HG02885 (cell line): ENCODE results near the gene SH3BP2.
"Not testable (repeated sequence)": the region's sequence is repeated elsewhere in the genome, so short reads cannot be mapped to it uniquely, and the experiment has no call there.

Source experiments
- ATAC-seq: cut with Tn5 transposase; IDR thresholded peaks from one replicate; pipeline ENCODE4 v1.9.1; 2021; ENCODE audit warnings: mild to moderate bottlenecking; ENCODE audit not compliant: unreplicated experiment, poor library complexity

The SH3BP2 gene

DNA sequence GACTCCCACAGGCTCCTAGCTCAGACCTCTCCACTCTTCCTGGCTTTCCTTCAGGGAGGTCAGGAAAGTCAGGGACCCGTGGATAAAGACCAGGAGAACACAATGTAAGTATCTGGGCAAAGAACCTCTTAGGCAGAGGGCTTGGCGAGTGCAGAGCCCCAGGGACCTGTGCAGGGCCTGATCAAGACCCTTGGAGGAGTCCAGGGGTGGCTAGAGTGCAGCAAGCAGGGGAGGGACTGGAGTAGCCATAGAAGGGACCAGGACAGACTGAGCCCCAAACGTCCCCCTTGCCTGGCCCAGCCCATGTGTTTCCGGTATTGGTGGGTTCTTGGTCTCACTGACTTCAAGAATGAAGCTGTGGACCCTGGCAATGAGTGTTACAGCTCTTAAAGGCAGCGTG lies 30.8 kb upstream of the SH3BP2 start:
- no peak for ATAC-seq

DNA sequence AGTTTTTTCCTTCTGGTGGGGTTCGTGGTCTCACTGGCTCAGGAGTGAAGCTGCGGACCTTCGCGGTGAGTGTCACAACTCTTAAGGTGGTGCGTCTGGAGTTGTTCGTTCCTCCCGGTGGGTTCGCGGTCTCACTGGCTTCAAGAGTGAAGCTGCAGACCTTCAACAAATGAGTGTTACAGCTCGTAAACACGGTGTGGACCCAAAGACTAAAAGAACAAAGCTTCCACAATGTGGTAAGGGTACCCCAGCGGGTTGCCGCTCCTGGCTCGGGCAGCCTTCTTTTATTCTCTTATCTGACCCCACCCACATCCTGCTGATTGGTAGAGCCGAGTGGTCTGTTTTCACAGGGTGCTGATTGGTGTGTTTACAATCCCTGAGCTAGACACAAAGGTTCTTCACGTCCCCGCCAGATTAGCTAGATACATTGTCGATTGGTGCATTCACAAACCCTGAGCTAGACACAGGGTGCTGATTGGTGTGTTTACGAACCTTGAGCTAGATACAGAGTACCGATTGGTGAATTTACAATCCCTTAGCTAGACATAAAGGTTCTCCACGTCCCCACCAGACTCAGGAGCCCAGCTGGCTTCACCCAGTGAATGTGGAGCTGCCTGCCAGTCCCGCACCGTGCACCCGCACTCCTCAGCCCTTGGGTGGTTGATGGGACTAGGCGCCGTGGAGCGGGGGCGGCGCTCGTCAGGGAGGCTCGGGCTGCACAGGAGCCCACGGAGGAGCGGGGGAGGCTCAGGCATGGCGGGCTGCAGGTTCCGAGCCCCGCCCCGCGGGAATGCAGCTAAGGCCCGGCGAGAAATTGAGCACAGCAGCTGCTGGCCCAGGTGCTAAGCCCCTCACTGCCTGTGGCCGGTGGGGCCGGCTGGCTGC lies 30.2 kb upstream of the SH3BP2 start:
- not testable (repeated sequence) for ATAC-seq

DNA sequence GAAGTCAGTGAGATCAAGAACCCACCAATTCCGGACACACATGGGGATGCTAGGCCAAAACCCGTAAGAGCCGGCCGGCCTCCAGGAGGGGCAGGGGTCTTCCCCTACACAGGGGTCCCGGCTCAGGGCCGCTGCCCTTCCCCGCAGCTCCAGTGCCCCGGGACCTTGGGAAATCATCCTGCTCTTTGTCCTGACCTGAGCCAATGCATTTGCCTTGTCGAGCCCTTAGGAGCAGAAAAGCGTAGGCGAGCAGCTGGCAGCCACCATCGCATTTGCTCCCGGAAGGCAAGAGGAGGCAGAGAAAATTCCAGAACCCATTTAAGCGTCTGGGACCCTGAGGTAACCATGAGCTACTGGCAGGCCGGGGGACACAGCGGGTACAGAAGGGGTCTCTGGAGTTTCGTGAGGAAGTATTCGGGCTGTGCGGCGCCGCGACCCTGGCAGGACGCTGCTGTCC lies 29.3 kb upstream of the SH3BP2 start:
- no peak for ATAC-seq

DNA sequence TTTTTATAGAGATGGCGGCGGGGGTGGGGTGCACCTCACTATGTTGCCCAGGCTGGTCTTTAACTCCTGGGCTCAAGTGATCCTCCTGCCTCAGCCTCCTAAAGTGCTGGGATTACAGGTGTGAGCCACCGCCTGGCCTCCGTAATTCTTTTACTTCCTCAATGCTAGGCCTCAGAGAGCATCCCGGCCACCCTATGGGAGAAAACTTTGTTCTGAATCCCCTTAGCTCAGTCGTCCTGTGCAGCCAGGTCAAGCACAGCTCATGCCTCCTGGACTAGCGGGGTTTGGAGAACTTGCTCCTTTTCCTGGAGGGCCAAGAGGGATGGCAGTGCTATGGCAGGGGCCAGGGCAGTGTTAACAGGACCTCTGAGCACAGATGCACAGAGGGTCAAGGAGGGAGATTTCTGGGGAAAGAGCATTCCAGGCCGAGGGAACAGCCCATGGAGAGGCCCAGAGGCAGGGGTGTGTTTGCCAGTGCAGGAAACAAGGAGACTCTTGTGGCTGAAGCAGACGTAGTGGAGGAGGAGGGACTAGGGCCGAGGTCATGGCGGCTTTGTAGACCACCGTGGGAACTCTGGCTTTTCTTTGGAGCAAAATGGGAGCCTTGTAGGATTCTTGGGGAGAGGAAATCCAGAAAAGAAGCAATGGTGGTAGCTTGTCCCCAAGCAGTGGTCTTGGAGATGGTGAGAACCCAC lies 26.9 kb upstream of the SH3BP2 start:
- no peak for ATAC-seq

DNA sequence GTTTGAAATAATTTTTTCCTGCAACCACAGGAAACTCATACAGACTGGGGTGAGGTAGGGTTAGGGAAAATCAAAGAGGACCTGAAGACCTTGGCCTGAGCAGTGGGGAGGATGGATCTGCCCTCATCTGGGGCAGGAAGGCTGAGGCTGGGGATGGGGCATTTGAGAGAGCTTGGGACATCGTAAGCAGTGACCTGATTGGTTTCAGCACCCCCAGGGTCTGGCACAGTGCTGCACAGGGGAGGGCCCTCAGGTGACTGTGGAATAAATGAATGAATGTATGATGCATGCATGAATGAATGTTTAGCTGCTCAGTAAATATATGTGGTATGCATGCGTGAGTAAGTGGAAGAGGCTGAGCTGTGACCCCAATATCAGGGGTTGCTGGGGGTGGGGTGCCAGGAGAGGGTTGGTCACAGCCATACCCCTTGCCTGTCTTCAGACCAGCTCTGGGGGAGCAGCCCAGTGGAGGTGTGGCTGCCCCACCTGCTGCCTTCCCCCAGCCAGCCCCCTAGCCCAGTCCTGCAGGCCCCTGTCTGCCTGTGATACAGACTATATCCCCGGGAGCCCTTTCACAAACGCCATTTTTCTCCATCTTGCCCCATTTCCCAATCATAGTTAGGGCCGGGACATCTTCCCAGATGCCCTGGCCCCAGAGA lies 25.7 kb upstream of the SH3BP2 start:
- ATAC-seq, result no peak

DNA sequence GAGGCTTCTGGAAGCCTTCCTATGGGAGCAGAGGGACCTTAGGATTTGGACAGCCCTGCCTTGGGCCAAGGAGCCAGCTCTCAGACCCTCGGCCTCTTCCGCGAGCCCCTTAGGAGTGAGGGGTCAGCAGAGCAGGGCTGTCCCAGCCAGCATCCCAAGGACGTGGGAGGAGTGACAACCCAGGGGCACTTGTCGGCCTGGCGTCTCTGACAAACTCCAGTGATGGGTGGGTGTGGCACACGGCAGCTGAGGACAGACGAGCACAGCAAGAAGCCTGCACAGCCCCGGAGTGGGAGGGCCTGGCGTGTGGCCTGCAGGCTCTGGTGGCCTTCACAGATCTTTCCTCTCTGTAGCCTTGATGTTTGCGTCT lies 25.2 kb upstream of the SH3BP2 start:
- no peak for ATAC-seq

DNA sequence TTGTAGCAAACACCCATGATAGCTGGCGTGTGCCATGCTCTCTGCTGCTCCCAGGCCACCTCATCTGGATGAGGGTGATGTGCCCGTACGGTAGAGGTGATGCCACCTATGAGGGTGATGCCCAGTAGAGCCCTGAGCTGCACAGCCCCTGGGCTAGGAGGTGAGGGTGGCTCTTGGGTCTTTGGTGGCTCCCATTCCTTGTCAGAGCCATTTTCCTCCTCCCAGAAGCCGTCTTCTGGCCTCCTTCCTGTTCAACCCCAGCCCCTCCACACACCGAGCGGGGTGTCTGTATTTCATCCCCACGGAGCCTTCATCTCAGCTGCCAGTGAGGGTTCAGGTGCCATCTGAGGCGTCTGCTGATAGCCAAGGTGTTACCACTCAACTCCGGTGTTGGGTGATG lies 24.8 kb upstream of the SH3BP2 start:
- no peak for ATAC-seq

DNA sequence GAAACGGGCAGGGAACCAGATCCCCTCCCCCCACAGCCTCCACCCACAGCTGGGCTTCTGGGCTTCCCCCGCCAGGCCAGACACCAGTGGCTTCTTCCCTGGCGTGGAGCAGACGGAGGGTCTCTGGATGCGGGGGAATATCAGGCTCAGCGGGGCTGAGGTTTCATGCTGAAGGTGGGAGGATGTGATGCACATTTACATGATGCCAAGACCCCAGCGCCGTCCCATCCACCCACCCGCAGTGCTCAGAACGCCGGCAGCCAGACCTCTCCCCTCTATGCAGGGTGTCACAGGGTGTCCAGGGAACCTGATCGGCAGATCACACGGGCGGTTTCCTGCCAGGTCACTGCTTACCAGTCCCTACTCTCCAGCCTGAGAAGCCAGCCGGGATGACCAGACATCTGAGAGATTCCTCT lies 24.0 kb upstream of the SH3BP2 start:
- ATAC-seq, result no peak

DNA sequence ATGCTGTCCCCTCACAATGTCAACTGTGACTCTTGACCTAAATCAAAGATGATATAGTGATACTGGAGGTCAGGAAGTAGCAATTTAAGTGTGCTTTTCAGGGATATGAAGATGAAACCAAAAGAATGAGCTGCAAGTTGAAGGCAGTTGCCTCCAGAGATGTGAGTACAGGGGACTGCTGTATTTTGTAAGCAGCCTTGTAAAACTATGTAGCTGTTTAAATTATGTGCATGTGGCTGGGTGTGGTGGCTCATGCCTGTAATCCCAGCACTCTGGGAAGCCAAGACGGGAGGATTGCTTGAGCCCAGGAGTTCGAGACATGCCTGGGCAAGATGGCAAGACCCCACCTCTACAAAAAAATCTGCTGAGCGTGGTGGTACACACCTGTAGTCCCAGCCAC lies 21.6 kb upstream of the SH3BP2 start:
- ATAC-seq, result no peak

DNA sequence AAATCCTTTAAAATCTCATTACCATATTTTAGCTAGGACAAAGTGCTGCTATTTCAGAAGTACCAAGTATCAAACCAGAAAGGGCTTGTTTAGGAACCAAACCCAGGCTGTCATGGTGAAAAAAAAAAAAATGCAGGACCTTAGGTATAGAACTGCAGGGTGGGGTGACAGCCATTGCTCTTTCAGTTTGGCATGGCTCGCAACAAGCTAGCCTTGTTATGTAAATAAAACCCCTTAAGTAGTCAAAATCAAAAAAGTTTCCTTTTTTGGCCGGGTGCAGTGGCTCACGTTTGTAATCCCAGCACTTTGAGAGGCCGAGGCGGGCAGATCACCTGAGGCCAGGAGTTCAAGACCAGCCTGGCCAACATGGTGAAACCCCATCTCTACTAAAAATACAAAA lies 12.2 kb upstream of the SH3BP2 start:
- not testable (repeated sequence) for ATAC-seq

DNA sequence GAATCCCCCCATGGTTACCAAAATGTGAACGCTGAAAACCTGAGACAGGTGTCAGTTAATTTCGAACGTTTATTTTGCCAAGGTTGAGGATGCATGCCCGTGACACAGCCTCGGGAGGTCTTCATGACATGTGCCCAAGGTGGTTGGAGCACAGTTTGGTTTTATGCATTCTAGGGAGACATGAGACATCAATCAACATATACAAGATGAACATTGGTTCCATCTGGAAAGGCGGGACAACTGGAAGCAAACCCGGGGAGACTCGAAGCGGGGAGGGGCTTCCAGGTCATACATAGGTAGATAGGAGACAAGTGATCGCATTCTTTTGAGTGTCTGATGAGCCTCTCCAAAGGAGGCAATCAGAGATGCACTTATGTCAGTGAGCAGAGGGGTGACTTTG lies 11.0 kb upstream of the SH3BP2 start:
- ATAC-seq, result no peak

DNA sequence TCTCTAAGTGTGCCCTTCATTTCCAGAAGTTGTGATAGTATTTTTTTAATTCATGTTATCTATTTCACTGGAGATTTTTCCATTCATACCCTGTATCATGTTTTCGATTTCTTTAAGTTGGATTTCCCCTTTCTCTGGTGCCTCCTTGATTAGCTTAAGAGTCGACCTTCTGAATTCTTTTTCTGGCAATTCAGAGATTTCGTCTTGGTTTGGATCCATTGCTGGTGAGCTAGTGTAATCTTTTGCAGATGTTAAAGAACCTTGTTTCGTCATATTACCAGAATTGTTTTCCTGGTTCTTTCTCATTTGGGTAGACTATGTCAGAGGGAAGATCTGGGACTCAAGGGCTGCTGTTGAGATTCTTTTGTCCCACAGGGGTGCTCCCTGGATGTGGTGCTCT lies 9.1 kb upstream of the SH3BP2 start:
- ATAC-seq, result no peak

DNA sequence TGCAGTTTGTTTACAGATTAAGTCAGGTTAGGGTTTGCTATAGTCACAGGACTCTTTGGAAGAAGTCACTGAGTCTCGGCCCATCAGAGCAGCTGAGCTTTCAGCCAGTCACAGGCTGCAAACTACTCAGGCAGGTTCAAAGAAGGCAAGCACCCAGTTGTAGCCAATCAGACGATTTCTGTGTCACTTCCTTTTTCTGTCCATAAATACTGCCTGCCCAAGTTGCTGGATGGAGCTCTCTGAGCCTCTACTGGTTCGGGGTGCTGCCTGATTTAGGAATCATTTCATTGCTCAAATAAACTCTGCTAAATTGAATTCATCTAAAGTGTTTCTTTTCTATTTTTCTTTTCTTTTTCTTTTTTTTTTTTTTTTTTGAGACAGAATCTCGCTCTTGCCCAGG lies 7.3 kb upstream of the SH3BP2 start:
- ATAC-seq, result no peak

DNA sequence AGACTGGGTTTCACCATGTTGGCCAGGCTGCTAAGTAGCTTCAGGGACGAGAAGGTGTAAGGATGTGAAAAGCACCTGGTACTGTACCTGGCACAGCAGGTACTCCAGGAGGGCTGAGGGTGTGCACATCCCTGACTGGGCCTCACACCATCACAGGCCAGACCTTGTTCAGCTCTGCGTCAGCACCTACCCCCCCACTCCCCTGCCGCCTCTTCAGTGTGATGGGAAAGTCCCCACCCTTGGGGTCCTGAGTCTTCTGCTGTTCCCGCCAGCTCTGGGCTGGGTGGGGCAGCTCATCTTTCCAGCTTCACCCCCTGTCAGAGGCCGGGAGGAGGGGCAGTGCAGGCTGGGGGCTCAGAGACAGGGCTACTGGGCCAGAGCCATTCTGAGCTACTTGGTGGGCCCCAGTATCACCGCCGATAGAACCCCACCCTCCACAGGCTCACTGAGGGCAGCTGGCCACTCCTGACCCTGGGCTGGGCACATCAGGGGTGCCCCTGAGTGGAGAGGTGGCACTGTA lies 6.7 kb upstream of the SH3BP2 start:
- ATAC-seq, result no peak

DNA sequence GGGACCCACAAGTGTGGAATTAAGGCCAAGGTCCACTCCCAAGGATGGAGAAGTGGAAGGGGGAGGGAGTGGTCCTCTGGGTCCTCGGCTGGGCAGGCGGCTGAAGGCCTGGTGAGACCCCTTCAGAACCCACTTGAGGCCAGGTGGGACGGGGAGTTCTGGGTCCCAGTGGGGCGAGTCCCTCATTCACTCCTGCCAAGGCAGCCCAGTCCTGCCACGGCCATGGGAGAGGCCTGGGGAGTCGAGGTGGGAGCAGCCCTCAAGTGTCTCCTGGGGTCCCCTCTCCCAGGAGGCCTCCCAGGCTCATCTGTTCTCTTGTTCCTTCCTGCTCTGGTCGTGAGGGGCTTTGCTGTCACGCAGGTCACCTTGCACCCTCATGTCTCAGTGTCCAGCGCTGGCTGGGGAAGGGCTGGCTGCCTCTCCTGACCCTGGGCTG lies 6.1 kb upstream of the SH3BP2 start:
- ATAC-seq, result peak; percentile 4

DNA sequence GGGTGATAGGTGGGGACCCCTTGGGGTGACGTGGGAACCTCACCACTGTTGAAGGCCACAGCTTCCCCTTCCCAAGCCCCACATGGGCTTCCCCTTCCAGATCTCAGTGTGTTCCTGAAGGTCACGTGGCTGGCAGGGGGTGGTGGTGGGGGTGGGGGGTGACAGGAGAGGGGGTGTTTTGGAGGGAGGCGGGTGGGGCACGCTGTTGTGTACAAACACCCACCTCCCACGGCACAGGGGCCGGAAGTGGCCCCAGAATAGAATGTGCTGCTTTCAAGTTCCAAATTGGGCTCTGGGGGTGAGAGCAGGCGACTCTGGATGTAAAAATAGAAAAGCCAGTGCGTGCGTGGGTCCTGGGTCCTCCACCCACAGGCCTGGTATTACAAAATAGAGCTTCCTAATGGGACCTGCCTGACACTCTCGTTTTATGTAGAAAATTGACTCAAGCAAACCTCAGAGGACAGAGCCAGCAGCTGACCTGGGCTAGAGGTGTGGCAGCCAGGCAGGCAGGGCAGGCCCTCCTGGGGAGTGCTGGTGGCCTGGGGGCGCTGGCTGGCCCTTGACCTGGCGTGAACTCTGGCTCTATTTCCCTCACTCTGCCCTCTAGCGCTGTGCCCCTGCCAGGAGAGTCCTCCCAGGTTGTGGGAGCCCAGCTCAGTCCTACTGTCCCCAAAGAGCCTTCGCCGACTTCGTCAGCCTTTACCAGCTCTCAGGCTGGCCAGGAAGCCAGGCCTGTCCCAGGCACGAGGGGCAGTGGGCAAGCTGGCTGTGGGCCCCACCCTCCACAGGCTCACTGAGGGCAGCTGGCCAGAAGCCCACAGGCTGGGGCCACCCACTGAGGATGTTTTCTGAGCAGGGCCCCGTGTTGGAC lies 5.4 kb upstream of the SH3BP2 start:
- peak; percentile 68 for ATAC-seq

DNA sequence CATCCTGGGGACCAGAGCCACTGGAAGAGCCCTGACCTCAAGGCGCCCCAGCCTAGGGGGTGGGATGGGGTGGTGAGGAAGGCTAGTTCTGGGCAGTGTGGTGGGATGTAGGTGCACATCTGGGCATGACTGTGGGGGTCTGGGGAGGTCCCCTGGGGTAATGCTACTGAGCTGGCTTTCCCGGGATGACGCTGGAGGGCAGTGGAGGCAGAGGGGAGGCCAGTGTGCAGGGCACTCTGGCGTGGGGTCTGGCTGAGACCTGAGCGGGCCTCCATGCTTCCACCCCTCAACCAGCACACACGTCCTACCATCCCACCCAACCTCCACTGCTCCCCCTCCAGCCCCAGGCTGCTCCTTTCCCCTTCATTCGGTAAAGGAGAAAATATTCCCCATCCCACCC lies 4.8 kb upstream of the SH3BP2 start:
- no peak for ATAC-seq

DNA sequence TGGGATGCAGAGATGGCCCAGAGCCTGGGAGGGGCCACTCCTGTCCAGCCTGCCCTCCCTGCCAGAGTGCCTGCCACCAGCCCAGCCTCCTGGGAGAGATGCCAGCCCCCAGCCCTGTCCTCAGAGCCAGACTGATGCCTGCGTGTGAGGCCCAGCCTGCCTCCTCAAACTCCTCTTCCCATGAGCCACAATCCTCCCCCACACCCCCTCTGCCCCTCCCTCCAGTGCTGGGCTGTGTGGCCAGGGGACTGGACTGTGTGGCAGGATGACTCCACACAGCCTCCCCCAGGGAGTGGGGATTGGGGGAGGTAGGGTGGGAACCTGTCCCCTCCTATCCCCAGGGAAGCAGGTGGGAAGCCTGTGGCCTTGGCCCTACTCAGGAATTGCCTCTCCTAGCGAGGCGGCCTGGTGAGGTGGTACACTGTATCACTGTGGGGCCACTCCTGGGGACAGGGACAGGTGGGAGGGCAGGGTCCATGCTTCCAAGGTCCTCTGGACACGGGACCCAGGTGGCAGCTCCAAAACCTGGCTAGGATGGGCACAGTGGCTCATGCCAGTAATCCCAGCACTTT lies 4.3 kb upstream of the SH3BP2 start:
- no peak for ATAC-seq

DNA sequence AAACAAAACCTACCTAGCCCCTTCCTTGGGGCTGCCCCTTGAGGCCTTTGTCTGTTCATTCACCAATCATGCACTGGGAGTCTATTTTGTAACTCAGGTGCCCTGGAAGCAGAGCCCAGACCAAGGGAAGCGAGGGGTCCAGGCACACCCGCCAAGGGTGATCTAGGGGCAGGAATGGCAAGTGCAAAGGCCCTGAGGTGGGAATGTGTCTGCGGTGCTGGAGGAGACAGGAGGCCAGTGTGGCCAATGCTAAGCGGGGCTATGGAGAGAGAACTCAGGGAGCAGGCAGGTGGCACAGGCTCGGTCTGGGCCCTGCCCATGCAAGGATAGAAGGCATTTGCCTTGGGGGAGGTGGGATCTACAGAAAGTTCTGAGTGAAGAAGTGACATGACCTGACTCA lies 3.5 kb upstream of the SH3BP2 start:
- no peak for ATAC-seq
